ENCODE results near the gene CD47. TPM values are rescaled to one million over a fixed set of nuclear protein-coding genes. Genes with fewer than 3 reads are reported as not detected.

CD47 gene
- total and polyA plus RNA-seq, 10 of the 15 experiments (the other 5 are each of a cell fraction or from before 2014, with no cell fraction given): 22.9 to 175 (median 81.1) TPM

GRCh38 chr3:108076564-108076963, 14.3 kb downstream of the CD47 start:
- Histone ChIP-seq H3K27me3 (replicated peaks in 1 of 2; ENCODE audit: control insufficient read depth in 2 of 2, insufficient read depth in 2 of 2, low read length in 1 of 2) (no peaks in the 10 kb centered on the region), H3K9me3 (replicated peaks; ENCODE audit: control insufficient read depth, insufficient read depth, low read length) (no peaks in the 10 kb centered on the region), H3K4me2 (ENCODE audit: control insufficient read depth, insufficient read depth) (no peak overlapping the region), H2AFZ (ENCODE audit: control insufficient read depth, low read depth, low read length) (no peak overlapping the region), H3K79me2 (ENCODE audit: control insufficient read depth, insufficient read depth, low read length) (peaks cover 91% of the 10 kb centered on the region), H3K36me3 (ENCODE audit: control insufficient read depth in 2 of 2, insufficient read depth in 2 of 2, low read length in 1 of 2) (peaks cover 0 to 22% of the 10 kb centered on the region in 2 experiments; a peak in 3 of 4 replicates), H3K27ac (ENCODE audit: control insufficient read depth, insufficient read depth) (no peak overlapping the region), H3K4me1 (ENCODE audit: control insufficient read depth, insufficient read depth, low read length) (peaks cover 10% of the 10 kb centered on the region; the same call in 1 of the 2 replicates), H4K20me1 (ENCODE audit: control insufficient read depth, insufficient read depth) (peaks cover 2% of the 10 kb centered on the region; the same call in 1 of the 2 replicates), H3K4me3 (no peak overlapping the region), H3K9ac (ENCODE audit: control insufficient read depth, insufficient read depth, low read length) (no peak overlapping the region)
- FAIRE-seq (no peak), ATAC-seq (no peak), DNase-seq (ENCODE audit: low read depth, low spot score) (no peak)
- intact Hi-C loops (cut with micrococcal nuclease; ENCODE audit: unreplicated experiment) (no loop called here), in situ Hi-C loops (cut with MboI) (no loop called here)
- SMC1A ChIA-PET (ENCODE audit: uncharacterized antibody, unreplicated experiment): interaction anchor here (1.2 to 2.9 kb wide), 3 partner anchors 10 to 47 kb away, joined by 4 to 20 read pairs (median 4); no protein-coding TSS in a partner anchor
- BruUV-seq (replicated peaks): no TSS peak
- POLR2A ChIA-PET: interaction anchor here (1.0 kb wide), 1 partner anchor 9 kb away, joined by 5 read pairs; no protein-coding TSS in a partner anchor
- CTCF ChIA-PET: interaction anchor here (0.8 kb wide), 1 partner anchor 11 kb away, joined by 3 read pairs; no protein-coding TSS in a partner anchor
- WGBS (ENCODE audit: insufficient coverage, insufficient replicate concordance, low lambda C conversion rate, missing lambda C conversion rate): 96% methylated on average over 2 of the region's 2 CpGs
- RAD21 ChIA-PET (ENCODE audit: unreplicated experiment): interaction anchor here (1.2 kb wide), 1 partner anchor 57 kb away, joined by 3 read pairs; no protein-coding TSS in a partner anchor
- TF ChIP-seq WRNIP1 (IDR thresholded peaks at IDR 0.05; ENCODE audit: borderline replicate concordance, low read depth, low read length): no peak
- TF ChIP-seq SMARCA5 (IDR thresholded peaks at IDR 0.05): no peak
- no peak for TF ChIP-seq RCOR1 (conservative IDR thresholded peaks at IDR 0.05; ENCODE audit: low read depth, low read length)
- no peak for TF ChIP-seq PRDM15 (CRISPR knock-in tag; IDR thresholded peaks at IDR 0.05)
- no peak for TF ChIP-seq LARP7 (IDR thresholded peaks at IDR 0.05)
- no peak for TF ChIP-seq ATF2 (IDR thresholded peaks at IDR 0.05; ENCODE audit: low read length)
- no peak for TF ChIP-seq ZNF384 (IDR thresholded peaks at IDR 0.05; ENCODE audit: borderline replicate concordance, low read depth, low read length)
- no peak for TF ChIP-seq POU2F2 (IDR thresholded peaks at IDR 0.05; ENCODE audit: borderline replicate concordance, low read depth, low read length)
- TF ChIP-seq TARDBP (IDR thresholded peaks at IDR 0.05; ENCODE audit: borderline replicate concordance): no peak
- no peak for TF ChIP-seq FOS (IDR thresholded peaks at IDR 0.05; ENCODE audit: borderline replicate concordance, extremely low read depth, insufficient read length)
- no peak for TF ChIP-seq ZBTB11 (CRISPR knock-in tag; IDR thresholded peaks at IDR 0.05)
- no peak for TF ChIP-seq ZNF207 (IDR thresholded peaks at IDR 0.05; ENCODE audit: borderline replicate concordance)
- no peak for TF ChIP-seq E4F1 (IDR thresholded peaks at IDR 0.05; ENCODE audit: borderline replicate concordance, partially characterized antibody)
